ENCODE measurements around the gene EPB42. TPM values are rescaled to one million over a fixed set of nuclear protein-coding genes. Genes with fewer than 3 reads are reported as not detected.

Gene EPB42
- total and polyA plus RNA-seq, 2 experiments from 2014 or later: not detected

DNA sequence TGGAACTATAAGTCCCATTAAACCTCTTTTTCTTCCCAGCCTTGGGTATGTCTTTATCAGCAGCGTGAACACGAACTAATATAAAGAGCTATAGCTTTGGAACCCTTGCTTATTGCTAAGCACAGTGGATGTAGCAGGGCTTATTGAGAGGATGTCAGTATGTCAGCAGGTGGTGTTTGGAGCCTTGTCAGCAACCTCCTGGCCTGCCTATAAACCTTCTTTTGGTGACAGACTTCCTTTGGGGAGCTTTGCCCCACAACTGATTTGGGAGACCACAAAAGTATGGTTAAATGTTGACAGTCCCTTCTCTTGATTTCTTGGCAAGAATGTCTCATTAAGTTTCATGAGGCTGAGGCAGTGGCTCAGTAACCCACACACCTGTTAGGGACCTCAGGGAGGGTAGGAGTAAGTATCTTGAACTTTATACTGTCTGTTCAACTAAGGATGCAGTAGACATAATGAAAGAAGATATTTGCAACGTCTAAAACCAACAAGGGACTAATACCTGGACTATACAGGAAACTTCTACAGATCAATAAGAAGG lies 20.8 kb downstream of the EPB42 start (continued):
- TF ChIP-seq EZH2phosphoT487 (IDR thresholded peaks at IDR 0.05; ENCODE audit: unreplicated experiment) (no peak), ZNF331 (CRISPR knock-in tag; IDR thresholded peaks at IDR 0.05; ENCODE audit: low read depth) (no peak), ETS1 (IDR thresholded peaks at IDR 0.05) (no peak), POLR2AphosphoS5 (IDR thresholded peaks at IDR 0.05; ENCODE audit: low read depth) (no peak), STAT1 (IDR thresholded peaks at IDR 0.05; ENCODE audit: unreplicated experiment) (no peak), CTCF (conservative IDR thresholded peaks at IDR 0.05; ENCODE audit: low read depth in 2 of 2) (no peak)

DNA sequence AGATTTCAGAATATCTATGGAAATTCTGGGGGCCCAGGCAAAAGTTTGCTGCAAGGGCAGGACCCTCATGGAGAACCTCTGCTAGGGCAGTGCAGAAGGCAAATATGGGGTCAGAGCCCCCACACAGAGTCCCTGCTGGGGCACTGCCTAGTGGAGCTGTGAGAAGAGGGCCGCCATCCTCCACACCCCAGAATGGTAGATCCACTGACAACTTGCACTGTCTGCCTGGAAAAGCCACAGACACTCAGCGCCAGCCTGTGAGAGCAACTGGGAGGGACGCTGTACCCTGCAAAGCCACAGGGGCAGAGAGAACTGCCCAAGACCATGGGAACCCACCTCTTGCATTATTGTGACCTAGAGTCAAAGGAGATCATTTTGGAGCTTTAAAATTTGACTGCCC lies 21.8 kb downstream of the EPB42 start:
- H3K36me3 ChIP-seq (ENCODE audit: insufficient read depth): 0 out of 2 replicates have a peak, but pooled peaks cover 3% of the 10 kb centered on the region
- DNase-seq (ENCODE audit: low spot score) (no peak), ATAC-seq (no peak)
- no peak overlapping the region for H2AFZ ChIP-seq
- Mint-ChIP-seq H3K27me3 (ENCODE audit: insufficient read depth, low read depth, poor library complexity) (no peaks in the 10 kb centered on the region), H3K27ac (no peak overlapping the region), H3K4me1 (no peaks in the 10 kb centered on the region; the same call in 2 of the 3 replicates), H3K9me3 (peaks cover 7% of the 10 kb centered on the region; the same call in 2 of the 3 replicates), H3K4me3 (no peak overlapping the region), H3K36me3 (ENCODE audit: low read depth) (peaks cover 16% of the 10 kb centered on the region)
- H3F3A ChIP-seq (replicated peaks; ENCODE audit: low read depth): no peaks in the 10 kb centered on the region
- no peak overlapping the region for H3K27ac ChIP-seq (ENCODE audit: low read depth)
- no peak overlapping the region for H3K4me3 ChIP-seq
- no peaks in the 10 kb centered on the region for H3K27me3 ChIP-seq (ENCODE audit: insufficient read depth)
- H3K79me2 ChIP-seq (replicated peaks; ENCODE audit: insufficient read depth): no peaks in the 10 kb centered on the region
- H3K4me1 ChIP-seq (ENCODE audit: insufficient read depth): no peaks in the 10 kb centered on the region
- H3K4me2 ChIP-seq: no peak overlapping the region
- no peaks in the 10 kb centered on the region for H3K9me2 ChIP-seq (ENCODE audit: insufficient read depth)
- H4K20me1 ChIP-seq (replicated peaks; ENCODE audit: insufficient read depth): no peaks in the 10 kb centered on the region
- no peak for TF ChIP-seq ETS1 (IDR thresholded peaks at IDR 0.05)
- no peak for TF ChIP-seq CREB1 (CRISPR knock-in tag; IDR thresholded peaks at IDR 0.05; ENCODE audit: low read depth)
- no peak for TF ChIP-seq ZNF331 (CRISPR knock-in tag; IDR thresholded peaks at IDR 0.05; ENCODE audit: low read depth)
- TF ChIP-seq, protein P1, sequence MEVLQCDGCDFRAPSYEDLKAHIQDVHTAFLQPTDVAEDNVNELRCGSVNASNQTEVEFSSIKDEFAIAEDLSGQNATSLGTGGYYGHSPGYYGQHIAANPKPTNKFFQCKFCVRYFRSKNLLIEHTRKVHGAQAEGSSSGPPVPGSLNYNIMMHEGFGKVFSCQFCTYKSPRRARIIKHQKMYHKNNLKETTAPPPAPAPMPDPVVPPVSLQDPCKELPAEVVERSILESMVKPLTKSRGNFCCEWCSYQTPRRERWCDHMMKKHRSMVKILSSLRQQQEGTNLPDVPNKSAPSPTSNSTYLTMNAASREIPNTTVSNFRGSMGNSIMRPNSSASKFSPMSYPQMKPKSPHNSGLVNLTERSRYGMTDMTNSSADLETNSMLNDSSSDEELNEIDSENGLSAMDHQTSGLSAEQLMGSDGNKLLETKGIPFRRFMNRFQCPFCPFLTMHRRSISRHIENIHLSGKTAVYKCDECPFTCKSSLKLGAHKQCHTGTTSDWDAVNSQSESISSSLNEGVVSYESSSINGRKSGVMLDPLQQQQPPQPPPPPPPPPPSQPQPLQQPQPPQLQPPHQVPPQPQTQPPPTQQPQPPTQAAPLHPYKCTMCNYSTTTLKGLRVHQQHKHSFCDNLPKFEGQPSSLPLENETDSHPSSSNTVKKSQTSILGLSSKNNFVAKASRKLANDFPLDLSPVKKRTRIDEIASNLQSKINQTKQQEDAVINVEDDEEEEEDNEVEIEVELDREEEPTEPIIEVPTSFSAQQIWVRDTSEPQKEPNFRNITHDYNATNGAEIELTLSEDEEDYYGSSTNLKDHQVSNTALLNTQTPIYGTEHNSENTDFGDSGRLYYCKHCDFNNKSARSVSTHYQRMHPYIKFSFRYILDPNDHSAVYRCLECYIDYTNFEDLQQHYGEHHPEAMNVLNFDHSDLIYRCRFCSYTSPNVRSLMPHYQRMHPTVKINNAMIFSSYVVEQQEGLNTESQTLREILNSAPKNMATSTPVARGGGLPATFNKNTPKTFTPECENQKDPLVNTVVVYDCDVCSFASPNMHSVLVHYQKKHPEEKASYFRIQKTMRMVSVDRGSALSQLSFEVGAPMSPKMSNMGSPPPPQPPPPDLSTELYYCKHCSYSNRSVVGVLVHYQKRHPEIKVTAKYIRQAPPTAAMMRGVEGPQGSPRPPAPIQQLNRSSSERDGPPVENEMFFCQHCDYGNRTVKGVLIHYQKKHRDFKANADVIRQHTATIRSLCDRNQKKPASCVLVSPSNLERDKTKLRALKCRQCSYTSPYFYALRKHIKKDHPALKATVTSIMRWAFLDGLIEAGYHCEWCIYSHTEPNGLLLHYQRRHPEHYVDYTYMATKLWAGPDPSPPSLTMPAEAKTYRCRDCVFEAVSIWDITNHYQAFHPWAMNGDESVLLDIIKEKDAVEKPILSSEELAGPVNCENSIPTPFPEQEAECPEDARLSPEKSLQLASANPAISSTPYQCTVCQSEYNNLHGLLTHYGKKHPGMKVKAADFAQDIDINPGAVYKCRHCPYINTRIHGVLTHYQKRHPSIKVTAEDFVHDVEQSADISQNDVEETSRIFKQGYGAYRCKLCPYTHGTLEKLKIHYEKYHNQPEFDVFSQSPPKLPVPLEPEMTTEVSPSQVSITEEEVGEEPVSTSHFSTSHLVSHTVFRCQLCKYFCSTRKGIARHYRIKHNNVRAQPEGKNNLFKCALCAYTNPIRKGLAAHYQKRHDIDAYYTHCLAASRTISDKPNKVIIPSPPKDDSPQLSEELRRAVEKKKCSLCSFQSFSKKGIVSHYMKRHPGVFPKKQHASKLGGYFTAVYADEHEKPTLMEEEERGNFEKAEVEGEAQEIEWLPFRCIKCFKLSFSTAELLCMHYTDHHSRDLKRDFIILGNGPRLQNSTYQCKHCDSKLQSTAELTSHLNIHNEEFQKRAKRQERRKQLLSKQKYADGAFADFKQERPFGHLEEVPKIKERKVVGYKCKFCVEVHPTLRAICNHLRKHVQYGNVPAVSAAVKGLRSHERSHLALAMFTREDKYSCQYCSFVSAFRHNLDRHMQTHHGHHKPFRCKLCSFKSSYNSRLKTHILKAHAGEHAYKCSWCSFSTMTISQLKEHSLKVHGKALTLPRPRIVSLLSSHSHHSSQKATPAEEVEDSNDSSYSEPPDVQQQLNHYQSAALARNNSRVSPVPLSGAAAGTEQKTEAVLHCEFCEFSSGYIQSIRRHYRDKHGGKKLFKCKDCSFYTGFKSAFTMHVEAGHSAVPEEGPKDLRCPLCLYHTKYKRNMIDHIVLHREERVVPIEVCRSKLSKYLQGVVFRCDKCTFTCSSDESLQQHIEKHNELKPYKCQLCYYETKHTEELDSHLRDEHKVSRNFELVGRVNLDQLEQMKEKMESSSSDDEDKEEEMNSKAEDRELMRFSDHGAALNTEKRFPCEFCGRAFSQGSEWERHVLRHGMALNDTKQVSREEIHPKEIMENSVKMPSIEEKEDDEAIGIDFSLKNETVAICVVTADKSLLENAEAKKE (CRISPR knock-in tag; IDR thresholded peaks at IDR 0.05): no peak
- TF ChIP-seq ZNF114 (CRISPR knock-in tag; IDR thresholded peaks at IDR 0.05): no peak
- no peak for TF ChIP-seq POLR2AphosphoS5 (IDR thresholded peaks at IDR 0.05; ENCODE audit: low read depth)
- TF ChIP-seq EZH2 (IDR thresholded peaks at IDR 0.05; ENCODE audit: low read depth, unreplicated experiment): no peak
- no peak for TF ChIP-seq CTCF (conservative IDR thresholded peaks at IDR 0.05; ENCODE audit: low read depth in 2 of 2)
- TF ChIP-seq JUNB (IDR thresholded peaks at IDR 0.05; ENCODE audit: unreplicated experiment): no peak
